ENCODE measurements around the gene SIGLEC15.
"Not testable (repeated sequence)": the region's sequence is repeated elsewhere in the genome, so short reads cannot be mapped to it uniquely, and the experiment has no call there.

Gene SIGLEC15

DNA sequence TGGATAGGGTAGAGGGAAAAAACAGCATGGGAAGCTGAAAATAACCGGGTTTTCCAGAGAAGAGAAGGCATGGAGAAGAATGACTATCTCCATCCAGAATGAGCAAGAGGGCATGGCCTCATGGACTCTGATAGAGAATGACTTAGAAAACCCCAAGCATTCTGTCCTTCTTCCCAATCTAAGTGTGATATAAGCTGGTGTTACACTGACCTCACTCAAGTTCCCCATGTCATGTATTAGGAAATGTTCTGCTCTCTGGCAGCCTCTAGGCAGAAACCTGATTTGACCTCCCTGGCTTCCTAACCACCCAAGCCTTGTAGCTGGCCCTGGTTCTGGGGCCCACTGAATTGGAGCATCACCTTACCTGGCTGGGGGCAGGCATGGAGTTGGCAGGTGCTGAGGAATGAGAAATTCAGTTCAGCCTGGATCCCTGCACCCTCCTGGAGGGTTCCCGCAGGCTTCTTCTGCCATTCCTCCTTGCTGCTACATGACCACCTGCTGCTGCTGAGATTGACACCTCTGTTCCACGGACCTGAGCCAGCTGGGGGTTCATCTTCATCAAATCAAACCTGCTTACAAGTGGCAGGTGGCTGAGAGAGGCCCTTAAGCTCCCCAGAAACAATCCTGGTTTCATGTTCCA, 5.2 kb upstream of the SIGLEC15 start:
- no peak for DNase-seq

DNA sequence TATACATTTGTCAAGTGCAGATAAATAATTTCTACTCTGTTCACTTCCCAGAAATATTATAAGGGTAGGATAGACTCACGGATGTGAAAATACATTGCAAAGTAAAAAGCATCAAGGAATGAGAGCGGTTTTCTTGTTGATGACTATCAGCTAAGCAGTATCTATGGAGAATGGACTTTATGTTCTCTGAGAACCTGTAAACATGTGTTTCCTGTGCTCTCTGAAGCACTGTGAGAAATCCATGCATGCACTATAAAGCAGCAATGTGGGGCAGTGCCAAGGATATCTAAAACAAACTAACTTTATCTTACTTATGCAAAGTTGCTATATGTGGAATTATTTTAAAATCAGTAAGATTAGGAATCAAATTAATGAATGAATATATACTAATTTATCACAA, 4.4 kb upstream of the SIGLEC15 start:
- no peak for DNase-seq

DNA sequence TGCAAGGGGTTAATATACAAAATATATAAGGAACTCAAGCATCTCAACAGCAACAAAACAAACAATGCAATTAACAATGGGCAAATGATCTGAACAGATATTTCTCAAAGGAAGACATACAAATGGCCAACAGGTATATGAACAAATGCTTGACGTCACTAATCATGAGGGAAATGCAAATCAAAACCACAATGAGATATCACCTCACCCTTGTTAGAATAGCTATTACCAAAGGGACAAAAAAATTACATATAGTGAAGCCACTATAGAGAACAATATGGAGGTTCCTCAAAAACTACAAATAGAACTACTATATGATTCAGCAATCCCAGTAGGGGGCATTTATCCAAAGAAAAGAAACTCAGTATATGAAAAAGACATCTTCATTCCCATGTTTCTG, 3.8 kb upstream of the SIGLEC15 start:
- DNase-seq: no peak

DNA sequence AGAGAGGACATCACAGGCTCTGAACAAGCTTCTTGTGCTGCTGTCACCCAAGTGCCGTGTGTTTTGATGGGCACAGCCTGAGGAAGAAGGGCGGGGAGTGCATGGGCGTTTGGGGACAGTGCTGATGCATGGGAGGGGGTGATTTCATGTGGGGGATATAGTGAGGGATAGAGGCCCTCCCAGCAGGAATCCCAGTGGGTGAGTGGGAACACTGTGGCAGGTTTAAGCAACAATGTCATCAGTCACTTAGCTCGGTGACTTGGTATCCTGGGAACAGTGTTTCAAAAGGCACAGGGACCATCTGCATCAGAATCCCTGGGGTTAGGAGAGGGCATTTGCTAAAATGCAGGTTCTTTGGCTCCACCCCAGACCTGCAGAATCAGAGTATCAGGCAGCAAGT, 609 bp downstream of the SIGLEC15 start:
- no peak for DNase-seq

DNA sequence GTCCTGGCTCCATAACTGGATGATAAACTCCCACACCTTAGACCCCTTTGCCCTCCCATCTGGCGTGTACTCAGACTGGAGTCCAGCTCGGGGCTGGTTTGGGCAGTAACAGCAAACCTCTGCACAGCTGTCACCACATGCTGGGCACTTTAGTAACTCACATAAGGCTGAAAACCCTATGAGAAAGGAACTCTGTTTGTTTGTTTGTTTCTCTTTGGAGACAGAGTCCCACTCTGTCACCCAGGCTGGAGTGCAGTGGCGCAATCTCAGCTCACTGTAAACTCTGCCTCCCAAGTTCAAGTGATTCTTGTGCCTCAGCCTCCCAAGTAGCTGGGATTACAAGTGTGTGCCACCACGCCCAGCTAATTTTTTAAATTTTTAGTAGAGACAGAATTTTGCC, 1.2 kb downstream of the SIGLEC15 start:
- not testable (repeated sequence) for DNase-seq

DNA sequence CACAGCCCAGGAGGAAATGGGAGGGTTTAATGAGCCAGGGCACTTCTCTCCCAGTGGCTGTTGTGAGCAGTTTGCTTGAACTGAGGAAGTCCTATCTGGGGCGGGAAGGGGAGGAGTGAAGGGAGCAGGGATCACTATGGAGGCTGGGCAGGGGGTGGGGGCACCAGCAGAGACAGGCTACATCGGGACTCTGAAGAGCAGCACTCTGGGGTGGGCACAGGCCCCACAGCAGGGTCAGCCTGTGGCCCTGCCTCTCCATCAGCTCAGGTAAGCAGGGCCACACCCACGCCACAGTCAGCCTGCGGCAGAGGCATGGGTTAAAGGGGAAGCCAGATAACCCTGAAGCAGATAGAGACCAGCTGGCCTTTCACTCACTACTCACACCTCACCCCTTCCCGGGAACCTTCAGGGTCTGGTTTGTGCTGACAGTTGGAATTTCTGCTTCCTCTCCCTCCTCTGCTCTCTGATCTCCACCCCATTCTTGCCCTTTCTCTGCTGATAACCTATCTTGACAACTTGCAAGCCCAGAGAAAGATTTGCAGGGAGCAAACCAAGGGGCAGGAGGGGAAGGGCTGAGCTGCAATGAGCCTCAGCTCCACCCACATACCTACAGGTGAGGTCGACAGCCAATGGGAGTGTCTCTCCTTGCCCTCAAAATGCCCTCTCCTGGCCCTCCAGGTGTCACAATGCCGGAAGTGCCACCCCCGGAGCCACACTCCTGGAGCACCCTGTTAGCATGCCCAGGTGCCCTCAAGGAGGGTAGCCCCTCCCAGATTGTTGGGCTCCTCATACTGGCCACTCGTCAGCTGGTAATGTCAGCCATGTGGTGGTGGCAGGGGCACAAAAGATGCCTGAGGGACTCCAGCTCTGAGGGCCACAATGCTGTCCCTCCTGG, 3.7 kb downstream of the SIGLEC15 start:
- DNase-seq: no peak

- DNase-seq: no peak
Measured at GRCh38 chr18:45829855-45830254, 4.4 kb downstream of the SIGLEC15 start.

GRCh38 chr18:45830917-45831316, 5.4 kb downstream of the SIGLEC15 start:
- DNase-seq: no peak

GRCh38 chr18:45833846-45834245, 8.4 kb downstream of the SIGLEC15 start:
- no peak for DNase-seq

- DNase-seq: no peak
Measured at GRCh38 chr18:45834306-45834705, 8.8 kb downstream of the SIGLEC15 start.

GRCh38 chr18:45835057-45835636, 9.7 kb downstream of the SIGLEC15 start:
- no peak for DNase-seq

- DNase-seq: no peak
Measured at GRCh38 chr18:45836242-45837205, 11.0 kb downstream of the SIGLEC15 start.

DNA sequence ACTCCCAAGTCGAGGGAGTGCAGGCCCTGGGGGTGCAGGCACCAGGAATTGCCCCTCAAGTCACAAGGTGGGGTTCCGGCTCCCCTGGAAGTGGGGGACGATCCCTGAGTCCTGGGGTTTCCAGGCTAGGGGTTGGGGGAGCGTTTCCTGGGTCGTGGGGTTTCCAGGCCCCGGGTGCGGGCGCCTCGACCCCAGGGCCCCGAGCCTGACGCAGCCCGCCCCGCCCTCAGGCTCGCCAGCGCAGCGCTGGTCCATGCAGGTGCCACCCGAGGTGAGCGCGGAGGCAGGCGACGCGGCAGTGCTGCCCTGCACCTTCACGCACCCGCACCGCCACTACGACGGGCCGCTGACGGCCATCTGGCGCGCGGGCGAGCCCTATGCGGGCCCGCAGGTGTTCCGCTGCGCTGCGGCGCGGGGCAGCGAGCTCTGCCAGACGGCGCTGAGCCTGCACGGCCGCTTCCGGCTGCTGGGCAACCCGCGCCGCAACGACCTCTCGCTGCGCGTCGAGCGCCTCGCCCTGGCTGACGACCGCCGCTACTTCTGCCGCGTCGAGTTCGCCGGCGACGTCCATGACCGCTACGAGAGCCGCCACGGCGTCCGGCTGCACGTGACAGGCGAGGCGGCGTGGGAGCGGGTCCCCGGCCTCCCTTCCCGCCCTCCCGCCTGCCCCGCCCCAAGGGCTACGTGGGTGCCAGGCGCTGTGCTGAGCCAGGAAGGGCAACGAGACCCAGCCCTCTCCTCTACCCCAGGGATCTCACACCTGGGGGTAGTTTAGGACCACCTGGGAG, 12.0 kb downstream of the SIGLEC15 start:
- DNase-seq: peak; percentile 67

- no peak for DNase-seq
Measured at GRCh38 chr18:45838302-45839070, 13.0 kb downstream of the SIGLEC15 start.

GRCh38 chr18:45839414-45840395, 14.2 kb downstream of the SIGLEC15 start:
- peak; percentile 81 for DNase-seq

- DNase-seq: no peak
Measured at GRCh38 chr18:45841060-45841764, 15.7 kb downstream of the SIGLEC15 start.

DNA sequence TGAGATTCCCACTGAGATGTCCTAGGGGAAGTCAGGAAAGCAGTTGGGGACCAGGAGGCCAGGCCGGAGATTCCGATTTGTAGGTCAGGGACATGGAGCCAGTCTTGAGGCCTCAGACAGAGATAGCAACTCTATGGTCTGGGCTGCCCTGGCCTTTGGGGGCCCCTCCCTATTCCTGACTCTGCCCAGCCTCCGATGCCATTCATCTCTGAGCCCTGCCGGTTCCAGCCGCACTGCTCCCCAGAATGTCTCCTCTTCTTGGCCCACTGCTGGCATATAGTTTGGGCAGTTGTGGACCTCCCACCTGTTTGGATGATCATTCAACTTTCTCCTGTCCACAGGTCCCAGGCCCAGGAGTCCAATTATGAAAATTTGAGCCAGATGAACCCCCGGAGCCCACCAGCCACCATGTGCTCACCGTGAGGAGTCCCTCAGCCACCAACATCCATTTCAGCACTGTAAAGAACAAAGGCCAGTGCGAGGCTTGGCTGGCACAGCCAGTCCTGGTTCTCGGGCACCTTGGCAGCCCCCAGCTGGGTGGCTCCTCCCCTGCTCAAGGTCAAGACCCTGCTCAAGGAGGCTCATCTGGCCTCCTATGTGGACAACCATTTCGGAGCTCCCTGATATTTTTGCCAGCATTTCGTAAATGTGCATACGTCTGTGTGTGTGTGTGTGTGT, 16.4 kb downstream of the SIGLEC15 start:
- no peak for DNase-seq

DNA sequence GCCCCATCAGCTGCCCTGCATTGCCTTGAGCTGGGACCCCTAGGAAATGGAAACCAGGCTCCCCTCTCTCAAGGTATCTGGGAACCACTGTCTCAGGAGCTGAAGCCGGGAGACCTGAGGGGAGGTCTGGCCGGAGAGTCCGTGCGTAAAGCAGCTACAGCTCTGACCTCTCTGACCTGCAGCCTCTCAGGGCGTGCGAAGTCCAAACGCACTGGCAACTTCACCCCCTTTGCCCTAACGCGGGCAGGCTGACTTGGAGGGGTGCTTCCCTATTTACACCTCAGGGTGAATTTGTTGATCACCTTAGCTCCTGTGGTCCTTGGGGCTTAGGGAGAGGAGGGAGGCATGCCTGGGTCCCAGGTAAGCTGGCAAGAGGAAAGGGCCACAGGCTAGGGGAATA, 17.5 kb downstream of the SIGLEC15 start:
- DNase-seq: no peak
